Osteoblast (primary cell): ENCODE data around the gene WWOX. TPM values are rescaled to one million over a fixed set of nuclear protein-coding genes. Genes with fewer than 3 reads are reported as not detected.

Experiments
- DNase-seq: peaks from one replicate; pipeline ENCODE4 v3.0.0; 2011; ENCODE audit warnings: low spot score, mixed read lengths; ENCODE audit not compliant: insufficient read length; ENCODE audit errors: missing footprints
- H2AFZ ChIP-seq: 2 replicates; pipeline ENCODE4 v1.6.0; 2011; ENCODE audit warnings: mild to moderate bottlenecking, low read length
- H3K27ac ChIP-seq: 2 replicates; pipeline ENCODE4 v1.5.1; 2011; ENCODE audit warnings: mild to moderate bottlenecking, low read depth, low read length, moderate library complexity
- H3K27me3 ChIP-seq: 2 replicates; pipeline ENCODE4 v1.6.0; 2012; ENCODE audit warnings: mild to moderate bottlenecking, control low read depth, inconsistent platforms, low read length, moderate library complexity; ENCODE audit not compliant: insufficient read depth
- H3K36me3 ChIP-seq: 2 replicates; pipeline ENCODE4 v1.5.1; 2011; ENCODE audit warnings: mild to moderate bottlenecking, low read length, control low read depth, moderate library complexity; ENCODE audit not compliant: insufficient read depth
- H3K4me1 ChIP-seq: 2 replicates; pipeline ENCODE4 v1.5.1; 2011; ENCODE audit warnings: mild to moderate bottlenecking, low read length, control low read depth, moderate library complexity; ENCODE audit not compliant: insufficient read depth
- H3K4me2 ChIP-seq: 2 replicates; pipeline ENCODE4 v1.6.0; 2011; ENCODE audit warnings: mild to moderate bottlenecking, low read length; ENCODE audit not compliant: insufficient read depth
- H3K4me3 ChIP-seq: fragments of 200-600 bp; sonication (generic); 3 replicates; pipeline ENCODE4 v1.5.1; 2012; ENCODE audit warnings: mild to moderate bottlenecking, low read length, inconsistent platforms; ENCODE audit not compliant: insufficient read depth
- H3K79me2 ChIP-seq: 2 replicates; pipeline ENCODE4 v1.6.0; 2012; ENCODE audit warnings: mild to moderate bottlenecking, low read length, control low read depth, inconsistent platforms; ENCODE audit not compliant: insufficient read depth
- H3K9me3 ChIP-seq: 2 replicates; pipeline ENCODE4 v1.5.1; 2011; ENCODE audit warnings: low read depth, low read length, control low read depth
- H4K20me1 ChIP-seq: 2 replicates; pipeline ENCODE4 v1.6.0; 2012; ENCODE audit warnings: mild to moderate bottlenecking, low read length, control low read depth; ENCODE audit not compliant: insufficient read depth
- total RNA-seq: library from RNA; depleted of rRNA; stranded (reverse); fragments of >200 nt; gene quantifications from 2 replicates; pipeline ENCODE4 v1.2.3, GENCODE V29; 2012
- TF ChIP-seq, protein P1 (sequence below): IDR thresholded peaks from 2 replicates; pipeline ENCODE4 v1.5.1; 2011; ENCODE audit warnings: mild to moderate bottlenecking, low read depth, low read length, moderate library complexity; ENCODE audit errors: extremely low read depth

The WWOX gene
- total RNA-seq, 1 donor, result 23.9 TPM

DNA sequence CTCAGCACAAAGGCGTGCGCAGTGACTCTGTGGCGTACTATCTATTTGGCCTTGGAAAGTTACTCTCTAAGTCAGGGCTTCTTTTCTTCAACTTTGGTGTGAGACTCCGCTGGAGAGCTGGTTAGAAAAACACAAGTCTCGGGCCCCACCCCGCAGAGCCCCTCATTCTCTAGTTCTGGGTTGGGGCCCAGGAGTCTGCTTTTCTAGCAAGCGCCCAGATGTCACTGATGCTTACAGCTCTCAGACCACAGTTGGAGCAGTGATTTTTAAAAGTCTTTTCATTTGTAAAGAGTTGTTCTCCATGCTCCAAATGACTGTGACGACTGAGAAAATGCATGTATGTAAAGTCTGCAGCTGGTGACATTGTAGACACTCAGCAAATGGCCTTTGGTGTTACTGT lies 582.3 kb downstream of the WWOX start:
- no peaks in the 10 kb centered on the region for H3K27me3 ChIP-seq
- TF ChIP-seq, protein P1, sequence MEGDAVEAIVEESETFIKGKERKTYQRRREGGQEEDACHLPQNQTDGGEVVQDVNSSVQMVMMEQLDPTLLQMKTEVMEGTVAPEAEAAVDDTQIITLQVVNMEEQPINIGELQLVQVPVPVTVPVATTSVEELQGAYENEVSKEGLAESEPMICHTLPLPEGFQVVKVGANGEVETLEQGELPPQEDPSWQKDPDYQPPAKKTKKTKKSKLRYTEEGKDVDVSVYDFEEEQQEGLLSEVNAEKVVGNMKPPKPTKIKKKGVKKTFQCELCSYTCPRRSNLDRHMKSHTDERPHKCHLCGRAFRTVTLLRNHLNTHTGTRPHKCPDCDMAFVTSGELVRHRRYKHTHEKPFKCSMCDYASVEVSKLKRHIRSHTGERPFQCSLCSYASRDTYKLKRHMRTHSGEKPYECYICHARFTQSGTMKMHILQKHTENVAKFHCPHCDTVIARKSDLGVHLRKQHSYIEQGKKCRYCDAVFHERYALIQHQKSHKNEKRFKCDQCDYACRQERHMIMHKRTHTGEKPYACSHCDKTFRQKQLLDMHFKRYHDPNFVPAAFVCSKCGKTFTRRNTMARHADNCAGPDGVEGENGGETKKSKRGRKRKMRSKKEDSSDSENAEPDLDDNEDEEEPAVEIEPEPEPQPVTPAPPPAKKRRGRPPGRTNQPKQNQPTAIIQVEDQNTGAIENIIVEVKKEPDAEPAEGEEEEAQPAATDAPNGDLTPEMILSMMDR, result no peak
- H3K4me2 ChIP-seq, result no peak overlapping the region
- no peak overlapping the region for H2AFZ ChIP-seq
- H3K36me3 ChIP-seq, result no peaks in the 10 kb centered on the region
- H4K20me1 ChIP-seq, result no peaks in the 10 kb centered on the region
- H3K4me1 ChIP-seq, result peaks cover 24% of the 10 kb centered on the region
- no peak overlapping the region for H3K4me3 ChIP-seq
- no peak overlapping the region for H3K27ac ChIP-seq
- DNase-seq, result no peak
- H3K9me3 ChIP-seq, result no peaks in the 10 kb centered on the region
- no peaks in the 10 kb centered on the region for H3K79me2 ChIP-seq

DNA sequence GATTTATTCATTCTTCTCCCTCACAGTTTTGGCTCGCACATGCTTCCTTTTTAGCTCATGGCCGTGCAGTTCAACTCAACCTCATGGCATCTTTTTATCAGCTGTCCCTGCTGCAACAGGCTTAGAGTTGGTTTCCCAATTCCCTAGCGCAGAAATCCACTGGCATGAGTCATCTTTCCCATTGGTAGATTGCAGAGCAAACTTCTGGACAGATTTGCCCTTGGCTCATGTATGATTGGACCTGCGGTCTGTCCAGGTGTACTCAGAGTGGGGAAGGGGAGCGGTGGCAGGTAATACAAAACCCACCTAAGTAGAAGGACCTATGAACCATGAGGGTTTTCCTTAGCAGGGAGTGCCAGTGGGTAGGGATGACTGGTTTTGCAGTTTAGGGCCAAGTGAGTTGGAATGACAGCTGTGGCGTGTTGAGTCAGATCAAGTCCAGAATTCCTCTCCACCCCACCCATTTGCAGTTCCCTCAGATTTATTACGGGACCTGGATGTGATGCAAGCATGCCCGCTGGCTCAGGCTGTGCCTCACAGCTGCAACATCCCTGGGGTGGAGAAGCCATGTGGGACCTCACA lies 584.7 kb downstream of the WWOX start:
- Histone ChIP-seq H3K27ac (peak overlapping the region; percentile 96), H3K4me2 (peak overlapping the region; percentile 59), H3K79me2 (no peaks in the 10 kb centered on the region), H2AFZ (peak overlapping the region; percentile 76), H3K36me3 (no peaks in the 10 kb centered on the region), H4K20me1 (no peaks in the 10 kb centered on the region), H3K9me3 (no peaks in the 10 kb centered on the region), H3K27me3 (no peaks in the 10 kb centered on the region), H3K4me1 (peaks cover 30% of the 10 kb centered on the region), H3K4me3 (peak overlapping the region; percentile 39)
- TF ChIP-seq, protein P1, result no peak
- peak; percentile 88 for DNase-seq

DNA sequence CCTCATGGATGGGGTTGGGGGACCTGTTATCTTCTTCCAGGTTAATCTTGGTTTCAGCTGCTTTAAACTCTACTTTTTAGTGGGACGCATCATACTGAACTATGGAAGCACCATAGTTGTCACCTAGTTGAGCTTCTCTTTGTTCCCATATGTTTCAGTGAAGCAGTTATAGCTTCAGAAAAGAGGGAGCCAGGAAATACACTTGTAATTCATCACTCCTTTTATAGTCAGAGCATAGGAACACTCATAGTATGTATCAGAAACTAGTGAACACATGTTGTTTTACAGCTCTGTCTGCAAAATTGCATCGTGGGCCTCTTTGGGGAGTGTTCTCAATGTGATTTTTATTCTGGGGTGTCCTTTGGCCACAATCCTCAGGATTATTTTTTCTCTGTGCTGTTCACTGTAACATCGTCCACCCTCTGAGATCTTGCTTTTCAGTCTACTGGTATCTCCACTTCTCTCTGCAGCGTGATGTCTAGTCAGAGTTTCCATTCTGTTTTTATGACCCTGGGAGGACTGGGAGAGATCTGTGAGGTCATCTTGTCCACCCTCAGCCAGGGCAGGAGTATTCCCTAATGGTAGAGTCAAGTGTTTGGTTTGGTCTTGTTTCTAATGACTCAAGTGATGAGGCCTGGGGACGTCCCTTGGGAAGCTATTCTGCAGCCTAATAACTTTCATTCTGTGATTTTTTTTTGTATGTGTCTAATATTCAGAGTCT lies 585.4 kb downstream of the WWOX start:
- TF ChIP-seq, protein P1, result no peak
- DNase-seq, result peak; percentile 93
- H3K4me1 ChIP-seq, result peaks cover 30% of the 10 kb centered on the region
- no peaks in the 10 kb centered on the region for H3K9me3 ChIP-seq
- no peak overlapping the region for H2AFZ ChIP-seq
- no peaks in the 10 kb centered on the region for H3K36me3 ChIP-seq
- peak overlapping the region; percentile 96 for H3K27ac ChIP-seq
- no peaks in the 10 kb centered on the region for H4K20me1 ChIP-seq
- H3K4me3 ChIP-seq, result peak overlapping the region; percentile 8
- H3K27me3 ChIP-seq, result no peaks in the 10 kb centered on the region
- H3K79me2 ChIP-seq, result no peaks in the 10 kb centered on the region
- peak overlapping the region; percentile 59 for H3K4me2 ChIP-seq

DNA sequence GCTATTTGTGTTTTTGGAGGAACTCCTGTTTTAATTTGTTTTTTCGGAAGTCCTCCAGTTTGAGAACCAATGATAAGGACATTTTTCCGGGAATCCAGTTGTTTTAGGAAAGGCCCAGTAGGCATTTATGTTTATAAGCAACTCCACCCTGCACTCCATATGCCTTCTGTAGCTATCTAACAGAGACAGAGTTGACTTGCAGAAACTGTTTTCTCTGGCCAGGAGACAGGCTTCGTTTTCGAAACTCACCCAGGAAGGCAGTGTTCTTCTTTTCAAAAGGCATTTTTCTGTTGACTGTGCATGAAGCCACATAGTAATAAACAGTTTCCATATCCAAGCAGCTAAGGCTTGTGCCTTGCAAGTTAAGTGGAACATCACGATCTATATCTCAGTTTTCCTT lies 587.1 kb downstream of the WWOX start:
- Histone ChIP-seq H3K27ac (no peak overlapping the region), H4K20me1 (no peaks in the 10 kb centered on the region), H2AFZ (no peak overlapping the region), H3K4me2 (no peak overlapping the region), H3K27me3 (no peaks in the 10 kb centered on the region), H3K79me2 (no peaks in the 10 kb centered on the region), H3K4me1 (peaks cover 30% of the 10 kb centered on the region), H3K36me3 (no peaks in the 10 kb centered on the region), H3K4me3 (no peak overlapping the region), H3K9me3 (no peaks in the 10 kb centered on the region)
- no peak for DNase-seq
- TF ChIP-seq, protein P1, result no peak
